Spleen (tissue), 7 donors: ENCODE data around the gene RGS17.

Experiments used
- POLR2A ChIP-seq, 3 donors: fragments of 450-650 bp; IDR thresholded peaks; one replicate each; pipeline ENCODE4 v1.5.1; 2017; ENCODE audit warnings: antibody characterized with exemption in 3 of 3, mild to moderate bottlenecking in 1 of 3
- POLR2AphosphoS5 ChIP-seq, 3 donors: sonication (generic); formaldehyde crosslinking; IDR thresholded peaks; one replicate each; pipeline ENCODE4 v1.5.1; 2017; ENCODE audit warnings: antibody characterized with exemption in 3 of 3
- TF ChIP-seq, protein P1 (sequence below), 11 experiments: fragments of 200-600 bp in 7 of 11; fragments of 450-650 bp in 4 of 11; sonication (generic) in 4 of 11; IDR thresholded peaks in 8 of 11; conservative IDR thresholded peaks in 3 of 11; 1 replicate in 7 of 11; 2 replicates in 4 of 11; pipeline versions ENCODE4 v1.4.0 to v1.8.0; 2016 to 2021; ENCODE audit warnings: antibody characterized with exemption in 11 of 11, inconsistent platforms in 4 of 11, mild to moderate bottlenecking in 1 of 11
- donor health status: DM: no; HTN: no; CAD: no; lungs with moderate emphysema.
- donor health status: DM: no; HTN: no; CAD: no.
- donor health status: DM: no; HTN: no; CAD: no.

DNA sequence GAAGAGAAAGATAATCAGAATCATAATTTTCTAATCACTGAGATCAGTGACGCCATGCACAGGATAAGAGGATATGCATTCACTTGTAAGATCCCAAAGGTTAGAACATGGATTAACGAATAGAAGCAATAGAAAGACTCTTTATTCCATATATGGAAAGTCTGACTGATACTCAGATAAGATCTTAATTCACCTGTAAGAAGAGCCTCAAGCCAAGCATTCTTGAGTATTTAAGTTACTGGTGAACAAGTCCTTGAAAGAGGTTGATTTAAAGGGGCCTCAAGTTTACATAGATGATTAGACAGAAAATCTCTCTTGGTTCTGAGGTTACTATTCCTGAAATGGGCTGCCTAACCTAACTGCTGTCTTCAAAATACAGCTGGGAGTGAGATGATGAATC, 74.8 kb downstream of the RGS17 start:
- TF ChIP-seq, protein P1, sequence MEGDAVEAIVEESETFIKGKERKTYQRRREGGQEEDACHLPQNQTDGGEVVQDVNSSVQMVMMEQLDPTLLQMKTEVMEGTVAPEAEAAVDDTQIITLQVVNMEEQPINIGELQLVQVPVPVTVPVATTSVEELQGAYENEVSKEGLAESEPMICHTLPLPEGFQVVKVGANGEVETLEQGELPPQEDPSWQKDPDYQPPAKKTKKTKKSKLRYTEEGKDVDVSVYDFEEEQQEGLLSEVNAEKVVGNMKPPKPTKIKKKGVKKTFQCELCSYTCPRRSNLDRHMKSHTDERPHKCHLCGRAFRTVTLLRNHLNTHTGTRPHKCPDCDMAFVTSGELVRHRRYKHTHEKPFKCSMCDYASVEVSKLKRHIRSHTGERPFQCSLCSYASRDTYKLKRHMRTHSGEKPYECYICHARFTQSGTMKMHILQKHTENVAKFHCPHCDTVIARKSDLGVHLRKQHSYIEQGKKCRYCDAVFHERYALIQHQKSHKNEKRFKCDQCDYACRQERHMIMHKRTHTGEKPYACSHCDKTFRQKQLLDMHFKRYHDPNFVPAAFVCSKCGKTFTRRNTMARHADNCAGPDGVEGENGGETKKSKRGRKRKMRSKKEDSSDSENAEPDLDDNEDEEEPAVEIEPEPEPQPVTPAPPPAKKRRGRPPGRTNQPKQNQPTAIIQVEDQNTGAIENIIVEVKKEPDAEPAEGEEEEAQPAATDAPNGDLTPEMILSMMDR (IDR thresholded peaks at IDR 0.05 in 8 of 11, conservative IDR thresholded peaks at IDR 0.05 in 3 of 11), result no peak
- TF ChIP-seq POLR2AphosphoS5 (IDR thresholded peaks at IDR 0.05) (no peak), POLR2A (IDR thresholded peaks at IDR 0.05) (no peak)
